ENCODE data around the gene TMEM213. TPM values are rescaled to one million over a fixed set of nuclear protein-coding genes. Genes with fewer than 3 reads are reported as not detected.

The TMEM213 gene
- polyA plus RNA-seq, 1 experiment: not detected

DNA sequence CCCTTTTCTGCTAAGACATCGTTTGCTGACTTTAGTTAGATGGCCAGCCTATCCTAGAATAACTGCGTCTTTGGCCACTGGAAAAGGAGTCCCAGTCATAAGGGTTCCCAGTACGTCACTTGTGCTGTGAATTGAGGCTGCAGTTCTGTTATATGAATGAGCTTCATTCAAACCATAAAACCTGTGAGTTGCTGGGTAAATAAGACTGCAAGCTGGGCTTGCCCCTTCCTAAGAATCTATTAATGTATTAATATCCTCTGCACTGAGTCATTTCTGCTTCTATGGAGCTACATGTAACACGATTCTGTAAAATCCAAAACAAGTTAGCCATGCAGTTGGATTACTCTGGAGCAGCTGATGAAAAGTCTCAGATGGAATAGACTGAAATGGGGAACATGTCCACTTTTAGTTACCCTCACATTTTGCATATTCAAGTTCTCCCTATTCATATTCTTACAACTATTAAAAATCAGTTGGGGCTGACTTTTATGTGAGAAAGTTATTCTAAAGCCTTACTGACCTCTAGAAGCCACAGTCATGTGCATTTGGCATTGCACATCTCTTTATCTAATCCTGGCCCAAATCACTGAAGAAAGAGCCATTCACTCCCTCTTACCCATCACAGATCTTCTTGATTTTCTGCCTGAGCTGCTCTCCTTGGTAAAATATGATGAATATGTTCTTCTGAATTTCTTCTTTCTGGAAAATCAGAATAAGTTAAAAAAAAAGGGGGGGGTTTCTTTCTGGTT, 41.8 kb upstream of the TMEM213 start:
- Histone ChIP-seq H3K4me3 (ENCODE audit: low read depth, low read length) (no peak overlapping the region), H3K27me3 (ENCODE audit: control insufficient read depth, insufficient read depth, low read length) (no peaks in the 10 kb centered on the region), H3K27ac (ENCODE audit: low read depth, low read length) (no peak overlapping the region), H3K9me3 (ENCODE audit: control insufficient read depth, insufficient read depth, low read length) (peaks cover 2% of the 10 kb centered on the region; the same call in 1 of the 2 replicates)
- CTCF ChIA-PET: interaction anchor here (0.7 to 1.5 kb wide), 3 partner anchors 17 to 319 kb away, joined by 3 to 4 read pairs (median 3); no protein-coding TSS in a partner anchor
- POLR2A ChIA-PET: no interaction called here
- DNase-seq (ENCODE audit: low read depth, low spot score): no peak
- TF ChIP-seq, protein P1, sequence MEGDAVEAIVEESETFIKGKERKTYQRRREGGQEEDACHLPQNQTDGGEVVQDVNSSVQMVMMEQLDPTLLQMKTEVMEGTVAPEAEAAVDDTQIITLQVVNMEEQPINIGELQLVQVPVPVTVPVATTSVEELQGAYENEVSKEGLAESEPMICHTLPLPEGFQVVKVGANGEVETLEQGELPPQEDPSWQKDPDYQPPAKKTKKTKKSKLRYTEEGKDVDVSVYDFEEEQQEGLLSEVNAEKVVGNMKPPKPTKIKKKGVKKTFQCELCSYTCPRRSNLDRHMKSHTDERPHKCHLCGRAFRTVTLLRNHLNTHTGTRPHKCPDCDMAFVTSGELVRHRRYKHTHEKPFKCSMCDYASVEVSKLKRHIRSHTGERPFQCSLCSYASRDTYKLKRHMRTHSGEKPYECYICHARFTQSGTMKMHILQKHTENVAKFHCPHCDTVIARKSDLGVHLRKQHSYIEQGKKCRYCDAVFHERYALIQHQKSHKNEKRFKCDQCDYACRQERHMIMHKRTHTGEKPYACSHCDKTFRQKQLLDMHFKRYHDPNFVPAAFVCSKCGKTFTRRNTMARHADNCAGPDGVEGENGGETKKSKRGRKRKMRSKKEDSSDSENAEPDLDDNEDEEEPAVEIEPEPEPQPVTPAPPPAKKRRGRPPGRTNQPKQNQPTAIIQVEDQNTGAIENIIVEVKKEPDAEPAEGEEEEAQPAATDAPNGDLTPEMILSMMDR (IDR thresholded peaks at IDR 0.05; ENCODE audit: low read depth, low read length): no peak

DNA sequence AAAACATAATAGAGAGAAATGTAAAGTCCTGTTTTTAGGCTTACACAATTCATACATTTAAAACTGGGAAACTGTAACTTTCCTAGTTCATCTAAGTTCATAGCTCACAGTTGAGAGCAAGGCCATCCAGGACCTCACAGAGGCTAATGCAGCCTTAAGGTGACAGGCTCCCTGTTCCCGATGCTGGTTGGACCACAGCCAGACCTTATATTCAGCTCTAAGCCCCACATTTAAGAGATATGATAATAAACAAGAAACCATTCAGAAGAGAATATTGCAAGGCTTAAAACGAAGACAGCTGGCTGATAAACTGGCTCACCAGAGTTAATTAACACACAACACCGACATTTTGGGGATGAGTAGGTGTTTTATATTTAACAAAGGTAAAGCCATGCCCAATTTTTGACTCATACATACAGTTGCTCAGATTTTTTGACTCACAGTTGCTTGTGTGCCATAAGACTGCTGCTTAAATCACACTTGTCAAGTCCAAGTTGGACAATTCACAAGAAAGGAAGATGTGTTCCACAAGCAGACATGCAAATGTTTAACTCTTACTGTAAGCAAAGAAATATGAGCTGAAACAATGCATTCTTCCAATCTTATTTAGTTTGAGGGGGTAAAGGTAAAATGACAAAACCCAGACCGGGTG, 41.1 kb upstream of the TMEM213 start:
- Histone ChIP-seq H3K27me3 (ENCODE audit: control insufficient read depth, insufficient read depth, low read length) (no peaks in the 10 kb centered on the region), H3K4me3 (ENCODE audit: low read depth, low read length) (no peak overlapping the region), H3K27ac (ENCODE audit: low read depth, low read length) (no peak overlapping the region), H3K9me3 (ENCODE audit: control insufficient read depth, insufficient read depth, low read length) (no peaks in the 10 kb centered on the region; the same call in 1 of the 2 replicates)
- ChIA-PET CTCF (interaction anchor here (0.7 to 1.2 kb wide), 2 partner anchors 18 to 318 kb away, joined by 3 read pairs; no protein-coding TSS in a partner anchor), POLR2A (no interaction called here)
- DNase-seq (ENCODE audit: low read depth, low spot score): no peak
- TF ChIP-seq, protein P1 (IDR thresholded peaks at IDR 0.05; ENCODE audit: low read depth, low read length): no peak

DNA sequence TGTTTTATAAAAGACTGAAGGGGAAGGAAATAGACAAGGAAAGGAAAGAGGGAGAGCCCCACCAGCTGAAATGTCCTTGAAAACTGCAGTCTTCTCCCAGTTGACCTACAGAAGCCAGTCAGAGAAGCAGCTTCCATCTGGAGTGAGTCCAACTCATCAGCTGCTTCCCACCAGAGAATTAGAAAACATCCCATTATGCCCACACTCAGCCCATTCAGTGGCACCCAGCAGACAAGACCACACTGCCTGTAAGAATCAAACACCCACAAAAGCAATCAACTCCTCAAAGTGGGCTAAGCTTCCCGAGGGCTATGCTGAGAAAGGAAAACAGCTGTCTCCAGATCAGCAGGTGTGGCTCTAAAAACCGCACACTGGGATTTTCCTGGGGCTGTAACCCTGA, 29.6 kb upstream of the TMEM213 start:
- TF ChIP-seq, protein P1 (IDR thresholded peaks at IDR 0.05; ENCODE audit: low read depth, low read length): no peak
- H3K9me3 ChIP-seq (ENCODE audit: control insufficient read depth, insufficient read depth, low read length): no peaks in the 10 kb centered on the region
- ChIA-PET POLR2A (no interaction called here), CTCF (no interaction called here)
- no peak for DNase-seq (ENCODE audit: low read depth, low spot score)
- H3K27ac ChIP-seq (ENCODE audit: low read depth, low read length): no peak overlapping the region
- no peak overlapping the region for H3K4me3 ChIP-seq (ENCODE audit: low read depth, low read length)
- H3K27me3 ChIP-seq (ENCODE audit: control insufficient read depth, insufficient read depth, low read length): no peaks in the 10 kb centered on the region

DNA sequence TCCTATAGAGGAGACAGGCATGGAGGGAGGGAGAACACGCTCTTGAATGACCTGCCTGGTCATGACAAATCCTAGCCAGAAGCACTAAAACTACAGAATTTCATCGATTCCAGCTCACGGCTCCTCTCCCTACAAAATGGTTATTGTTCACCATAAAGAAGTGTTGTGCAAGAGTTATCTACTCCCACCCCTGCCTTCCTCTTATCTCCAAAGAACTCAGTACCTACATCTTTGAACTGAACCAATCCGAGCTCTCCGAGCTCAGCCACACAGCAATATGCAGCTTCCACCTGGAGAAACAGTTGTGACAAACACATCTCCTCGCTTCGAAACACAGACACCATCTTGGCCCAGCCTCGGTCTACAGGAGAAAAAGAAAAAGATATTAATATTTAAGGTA, 26.9 kb upstream of the TMEM213 start:
- no peaks in the 10 kb centered on the region; the same call in 1 of the 2 replicates for H3K9me3 ChIP-seq (ENCODE audit: control insufficient read depth, insufficient read depth, low read length)
- no peak for DNase-seq (ENCODE audit: low read depth, low spot score)
- no peak overlapping the region for H3K27ac ChIP-seq (ENCODE audit: low read depth, low read length)
- ChIA-PET CTCF (no interaction called here), POLR2A (no interaction called here)
- TF ChIP-seq, protein P1 (IDR thresholded peaks at IDR 0.05; ENCODE audit: low read depth, low read length): no peak
- H3K4me3 ChIP-seq (ENCODE audit: low read depth, low read length): no peak overlapping the region
- no peaks in the 10 kb centered on the region for H3K27me3 ChIP-seq (ENCODE audit: control insufficient read depth, insufficient read depth, low read length)

DNA sequence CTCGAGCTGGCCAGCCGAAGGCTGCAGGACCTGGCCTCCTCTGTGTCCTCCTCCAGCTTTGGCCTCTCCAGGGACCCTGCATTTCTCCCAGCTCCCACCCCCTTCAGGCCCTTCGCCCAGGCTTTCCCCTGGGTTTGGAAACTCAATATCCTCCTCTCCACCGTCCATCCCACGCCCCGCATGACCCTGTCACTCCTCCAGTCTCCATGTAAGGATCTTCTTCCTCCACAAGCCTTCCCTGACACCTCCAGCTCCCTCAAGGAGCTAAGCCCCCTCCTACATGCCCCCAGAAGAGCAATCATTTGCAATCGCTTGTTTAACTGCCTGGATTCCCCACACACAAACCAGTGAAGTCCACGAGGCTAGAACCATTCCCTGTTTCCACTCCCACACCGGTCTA, 24.6 kb upstream of the TMEM213 start:
- no peak for DNase-seq (ENCODE audit: low read depth, low spot score)
- ChIA-PET POLR2A (no interaction called here), CTCF (interaction anchor here (0.6 kb wide), 1 partner anchor 302 kb away, joined by 3 read pairs; no protein-coding TSS in a partner anchor)
- TF ChIP-seq, protein P1 (IDR thresholded peaks at IDR 0.05; ENCODE audit: low read depth, low read length): no peak
- Histone ChIP-seq H3K27me3 (ENCODE audit: control insufficient read depth, insufficient read depth, low read length) (no peaks in the 10 kb centered on the region), H3K4me3 (ENCODE audit: low read depth, low read length) (no peak overlapping the region), H3K9me3 (ENCODE audit: control insufficient read depth, insufficient read depth, low read length) (no peaks in the 10 kb centered on the region; the same call in 1 of the 2 replicates), H3K27ac (ENCODE audit: low read depth, low read length) (no peak overlapping the region)
